ENCODE results near the gene HOXC13. TPM values are rescaled to one million over a fixed set of nuclear protein-coding genes. Genes with fewer than 3 reads are reported as not detected.

The HOXC13 gene
- total RNA-seq, 1 donor from 2014 or later: not detected

- DNase-seq: no peak
- no peaks in the 10 kb centered on the region for H3K36me3 Mint-ChIP-seq (ENCODE audit: low read depth)
- no peak for ATAC-seq (ENCODE audit: low read depth)
- TF ChIP-seq CTCF (IDR thresholded peaks at IDR 0.05): no peak
- H3K4me1 Mint-ChIP-seq: peaks cover 13% of the 10 kb centered on the region
- no peak overlapping the region for H3K27ac Mint-ChIP-seq
- ChIA-PET POLR2A (no interaction called here), CTCF (no interaction called here)
- no peak overlapping the region for H3K4me3 Mint-ChIP-seq
- peaks cover 78% of the 10 kb centered on the region for H3K27me3 Mint-ChIP-seq
- peaks cover 6% of the 10 kb centered on the region for H3K9me3 Mint-ChIP-seq
- intact Hi-C loops (cut with micrococcal nuclease): no loop called here
Observed at GRCh38 chr12:53955776-53956250, 17.2 kb downstream of the HOXC13 start.

DNA sequence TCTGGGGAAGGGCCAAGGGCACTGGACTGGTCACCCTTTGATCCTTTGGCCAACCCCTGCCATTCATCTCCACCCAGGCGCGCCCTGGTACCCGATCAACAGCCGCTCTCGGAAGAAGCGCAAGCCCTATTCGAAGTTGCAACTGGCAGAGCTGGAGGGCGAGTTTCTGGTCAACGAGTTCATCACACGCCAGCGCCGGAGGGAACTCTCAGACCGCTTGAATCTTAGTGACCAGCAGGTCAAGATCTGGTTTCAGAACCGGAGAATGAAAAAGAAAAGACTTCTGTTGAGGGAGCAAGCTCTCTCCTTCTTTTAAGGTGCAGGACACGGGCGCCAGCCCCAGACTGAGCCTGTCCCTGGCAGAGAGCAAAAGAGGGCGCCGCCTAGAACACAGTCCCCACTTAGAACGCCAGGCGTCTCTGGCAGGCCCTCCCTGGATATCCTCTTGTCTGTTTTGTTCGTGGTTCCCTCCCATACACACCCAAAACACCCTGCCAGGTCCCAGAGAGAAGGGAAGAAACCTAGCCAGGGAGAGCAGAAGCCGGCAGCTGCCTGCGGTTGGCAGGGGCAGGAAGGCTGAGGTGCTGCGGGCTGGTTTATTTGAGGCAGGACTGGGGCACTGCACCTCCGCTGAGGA, 17.7 kb downstream of the HOXC13 start:
- Mint-ChIP-seq H3K36me3 (ENCODE audit: low read depth) (no peaks in the 10 kb centered on the region), H3K27ac (no peak overlapping the region), H3K9me3 (peaks cover 6% of the 10 kb centered on the region), H3K27me3 (peaks cover 74% of the 10 kb centered on the region), H3K4me1 (peaks cover 9% of the 10 kb centered on the region), H3K4me3 (no peak overlapping the region)
- intact Hi-C loops (cut with micrococcal nuclease): no loop called here
- TF ChIP-seq CTCF (IDR thresholded peaks at IDR 0.05): no peak
- ChIA-PET CTCF (no interaction called here), POLR2A (no interaction called here)
- DNase-seq (no peak), ATAC-seq (ENCODE audit: low read depth) (no peak)

DNA sequence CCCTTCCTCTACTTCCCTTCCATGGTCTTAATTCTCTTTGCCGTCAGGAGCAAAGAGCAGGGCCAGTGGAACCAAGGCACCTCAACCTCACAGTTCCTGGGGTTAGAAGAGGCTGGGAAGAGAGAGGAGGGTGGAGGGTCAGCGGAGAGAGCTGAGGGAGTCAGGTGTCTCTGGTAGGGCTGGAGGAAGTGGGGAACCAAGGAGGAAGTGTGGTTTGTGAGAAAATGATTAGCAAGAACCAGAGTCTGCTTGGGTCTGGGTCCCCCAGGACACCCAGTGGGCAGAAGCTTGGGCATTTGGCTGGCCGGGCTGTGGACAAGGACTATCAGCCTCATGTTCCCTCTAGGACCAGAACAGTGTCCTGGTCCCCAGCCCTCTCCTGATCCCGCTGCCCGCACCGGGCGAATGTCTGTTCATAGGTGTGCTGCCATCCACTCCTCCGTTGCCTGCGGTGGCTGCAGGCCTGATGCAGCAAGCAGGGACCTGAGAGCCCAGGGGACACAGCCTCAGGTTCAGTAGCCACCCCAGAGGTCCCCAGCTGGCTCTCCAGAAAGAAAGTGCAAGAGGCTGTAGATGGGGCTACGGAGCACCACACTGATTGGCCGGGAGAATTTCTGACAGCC, 18.4 kb downstream of the HOXC13 start:
- H3K27ac Mint-ChIP-seq: no peak overlapping the region
- no peaks in the 10 kb centered on the region for H3K36me3 Mint-ChIP-seq (ENCODE audit: low read depth)
- no peak for TF ChIP-seq CTCF (IDR thresholded peaks at IDR 0.05)
- ChIA-PET POLR2A (no interaction called here), CTCF (no interaction called here)
- H3K4me1 Mint-ChIP-seq: peaks cover 9% of the 10 kb centered on the region
- no peak overlapping the region for H3K4me3 Mint-ChIP-seq
- DNase-seq (no peak), ATAC-seq (ENCODE audit: low read depth) (no peak)
- intact Hi-C loops (cut with micrococcal nuclease): no loop called here
- peaks cover 6% of the 10 kb centered on the region for H3K9me3 Mint-ChIP-seq
- peaks cover 73% of the 10 kb centered on the region for H3K27me3 Mint-ChIP-seq

- peaks cover 6% of the 10 kb centered on the region for H3K9me3 Mint-ChIP-seq
- no peak for DNase-seq
- no peak for TF ChIP-seq CTCF (IDR thresholded peaks at IDR 0.05)
- H3K27ac Mint-ChIP-seq: no peak overlapping the region
- ATAC-seq (ENCODE audit: low read depth): no peak
- intact Hi-C loops (cut with micrococcal nuclease): no loop called here
- ChIA-PET POLR2A (no interaction called here), CTCF (no interaction called here)
- H3K4me1 Mint-ChIP-seq: peaks cover 9% of the 10 kb centered on the region
- no peaks in the 10 kb centered on the region for H3K36me3 Mint-ChIP-seq (ENCODE audit: low read depth)
- H3K4me3 Mint-ChIP-seq: no peak overlapping the region
- peaks cover 71% of the 10 kb centered on the region for H3K27me3 Mint-ChIP-seq
Observed at GRCh38 chr12:53958128-53958527, 19.5 kb downstream of the HOXC13 start.

- H3K27ac Mint-ChIP-seq: no peak overlapping the region
- H3K4me1 Mint-ChIP-seq: peaks cover 15% of the 10 kb centered on the region
- CTCF ChIA-PET: interaction anchor here (1.1 to 1.2 kb wide), 2 partner anchors 73 to 74 kb away, joined by 3 to 4 read pairs; partner anchors contain the start of gene HOXC5
- no peak overlapping the region for H3K4me3 Mint-ChIP-seq
- no peak for TF ChIP-seq CTCF (IDR thresholded peaks at IDR 0.05)
- ATAC-seq (ENCODE audit: low read depth) (no peak), DNase-seq (no peak)
- intact Hi-C loops (cut with micrococcal nuclease): no loop called here
- POLR2A ChIA-PET: no interaction called here
- H3K36me3 Mint-ChIP-seq (ENCODE audit: low read depth): no peaks in the 10 kb centered on the region
- peaks cover 6% of the 10 kb centered on the region for H3K9me3 Mint-ChIP-seq
- peaks cover 71% of the 10 kb centered on the region for H3K27me3 Mint-ChIP-seq
Observed at GRCh38 chr12:53959314-53959713, 20.7 kb downstream of the HOXC13 start.
